ENCODE results near the gene RALGDS. TPM values are rescaled to one million over a fixed set of nuclear protein-coding genes. Genes with fewer than 3 reads are reported as not detected.

Gene RALGDS
- total RNA-seq, 5 donors from 2014 or later (not counting 1 experiment from before 2014, with no cell fraction given), result 81.0 to 161 (median 137) TPM

- Histone ChIP-seq H3K27me3 (replicated peaks in 1 of 2; ENCODE audit: control insufficient read depth in 2 of 2, extremely low read depth in 1 of 2, insufficient read depth in 2 of 2, low read length in 1 of 2) (no peaks in the 10 kb centered on the region), H3K27ac (ENCODE audit: low read length) (no peak overlapping the region), H3K9me3 (no peaks in the 10 kb centered on the region), H3K4me1 (ENCODE audit: control insufficient read depth in 1 of 2, extremely low read depth in 1 of 2, insufficient read depth in 2 of 2, low read length in 2 of 2) (no peaks in the 10 kb centered on the region), H3K36me3 (ENCODE audit: control insufficient read depth in 2 of 2, extremely low read depth in 1 of 2, insufficient read depth in 1 of 2, low read length in 1 of 2) (peaks cover 0 to 4% of the 10 kb centered on the region in 2 donors), H3K4me3 (ENCODE audit: control insufficient read depth in 1 of 2, extremely low read depth in 1 of 2, low read length in 1 of 2) (no peak overlapping the region)
- ATAC-seq (replicated peaks in 1 of 4) (no peak), DNase-seq (no peak)
- 86% methylated on average over 5 of the region's 11 CpGs for WGBS (ENCODE audit: insufficient coverage)
- H3K4me3 Mint-ChIP-seq, result no peak overlapping the region
- no peaks in the 10 kb centered on the region for H3K9me3 Mint-ChIP-seq
- no peaks in the 10 kb centered on the region for H3K27me3 Mint-ChIP-seq
- ChIA-PET POLR2A (no interaction called here), CTCF (no interaction called here)
- peaks cover 0 to 3% (median 0%) of the 10 kb centered on the region in 3 donors for H3K4me1 Mint-ChIP-seq
- no peaks in the 10 kb centered on the region for H3K36me3 Mint-ChIP-seq
- H3K27ac Mint-ChIP-seq, result no peak overlapping the region
Measured at GRCh38 chr9:133067813-133068212, 53.2 kb downstream of the RALGDS start.

DNA sequence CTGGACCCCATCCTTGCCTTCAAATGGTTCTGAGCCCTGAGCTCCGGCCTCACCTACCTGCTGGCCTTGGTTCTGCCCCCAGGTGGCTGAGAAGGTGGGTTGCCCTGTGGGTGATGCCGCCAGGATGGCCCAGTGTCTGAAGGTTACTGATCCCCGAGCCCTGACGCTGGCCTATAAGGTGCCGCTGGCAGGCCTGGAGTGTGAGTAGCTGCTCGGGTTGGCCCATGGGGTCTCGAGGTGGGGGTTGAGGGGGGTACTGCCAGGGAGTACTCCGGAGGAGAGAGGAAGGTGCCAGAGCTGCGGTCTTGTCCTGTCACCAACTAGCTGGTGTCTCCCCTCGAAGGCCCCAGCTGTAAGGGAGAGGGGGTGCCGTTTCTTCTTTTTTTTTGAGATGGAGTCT lies 54.0 kb downstream of the RALGDS start:
- no peak overlapping the region for H3K4me3 ChIP-seq (ENCODE audit: control insufficient read depth in 1 of 2, extremely low read depth in 1 of 2, low read length in 1 of 2)
- H3K27me3 ChIP-seq (replicated peaks in 1 of 2; ENCODE audit: control insufficient read depth in 2 of 2, extremely low read depth in 1 of 2, insufficient read depth in 2 of 2, low read length in 1 of 2), result no peaks in the 10 kb centered on the region
- H3K9me3 ChIP-seq, result no peaks in the 10 kb centered on the region
- ATAC-seq (replicated peaks in 1 of 4) (no peak), DNase-seq (no peak)
- H3K4me1 ChIP-seq (ENCODE audit: control insufficient read depth in 1 of 2, extremely low read depth in 1 of 2, insufficient read depth in 2 of 2, low read length in 2 of 2), result peaks cover 0 to 2% of the 10 kb centered on the region in 2 experiments
- H3K27me3 Mint-ChIP-seq, result no peaks in the 10 kb centered on the region
- CTCF ChIA-PET, result no interaction called here
- no peak overlapping the region for H3K27ac Mint-ChIP-seq
- WGBS (ENCODE audit: insufficient coverage), result 86% methylated on average over 6 of the region's 11 CpGs
- peaks cover 0 to 4% of the 10 kb centered on the region in 2 donors for H3K36me3 ChIP-seq (ENCODE audit: control insufficient read depth in 2 of 2, extremely low read depth in 1 of 2, insufficient read depth in 1 of 2, low read length in 1 of 2)
- no peaks in the 10 kb centered on the region for H3K9me3 Mint-ChIP-seq
- POLR2A ChIA-PET, result no interaction called here
- no peak overlapping the region for H3K27ac ChIP-seq (ENCODE audit: low read length)
- H3K4me1 Mint-ChIP-seq, result peaks cover 0 to 5% (median 1%) of the 10 kb centered on the region in 3 donors
- H3K4me3 Mint-ChIP-seq, result no peak overlapping the region
- H3K36me3 Mint-ChIP-seq, result no peaks in the 10 kb centered on the region

- no peaks in the 10 kb centered on the region for H3K9me3 Mint-ChIP-seq
- Histone ChIP-seq H3K36me3 (ENCODE audit: control insufficient read depth in 2 of 2, extremely low read depth in 1 of 2, insufficient read depth in 1 of 2, low read length in 1 of 2) (peaks cover 0 to 4% of the 10 kb centered on the region in 2 donors), H3K9me3 (no peaks in the 10 kb centered on the region), H3K27me3 (replicated peaks in 1 of 2; ENCODE audit: control insufficient read depth in 2 of 2, extremely low read depth in 1 of 2, insufficient read depth in 2 of 2, low read length in 1 of 2) (no peaks in the 10 kb centered on the region), H3K4me1 (ENCODE audit: control insufficient read depth in 1 of 2, extremely low read depth in 1 of 2, insufficient read depth in 2 of 2, low read length in 2 of 2) (peaks cover 1 to 3% of the 10 kb centered on the region in 2 experiments), H3K4me3 (ENCODE audit: control insufficient read depth in 1 of 2, extremely low read depth in 1 of 2, low read length in 1 of 2) (no peak overlapping the region), H3K27ac (ENCODE audit: low read length) (no peak overlapping the region)
- ChIA-PET CTCF (no interaction called here), POLR2A (interaction anchor here in 1 of 2 donors (0.6 kb wide), 1 partner anchor 14 kb away, joined by 3 read pairs; no protein-coding TSS in a partner anchor)
- no peak overlapping the region for H3K4me3 Mint-ChIP-seq
- WGBS (ENCODE audit: insufficient coverage), result 91% methylated on average over 18 of the region's 25 CpGs
- H3K4me1 Mint-ChIP-seq, result peaks cover 0 to 5% (median 1%) of the 10 kb centered on the region in 3 donors
- no peak for DNase-seq
- H3K27me3 Mint-ChIP-seq, result no peaks in the 10 kb centered on the region
- ATAC-seq (replicated peaks in 1 of 4), result no peak
- H3K27ac Mint-ChIP-seq, result no peak overlapping the region
- H3K36me3 Mint-ChIP-seq, result no peaks in the 10 kb centered on the region
Measured at GRCh38 chr9:133066181-133066983, 54.7 kb downstream of the RALGDS start.

GRCh38 chr9:133065070-133065388 lies 56.0 kb downstream of the RALGDS start:
- H3K4me1 ChIP-seq (ENCODE audit: control insufficient read depth in 1 of 2, extremely low read depth in 1 of 2, insufficient read depth in 2 of 2, low read length in 2 of 2), result peaks cover 8 to 10% of the 10 kb centered on the region in 2 experiments
- H3K27ac ChIP-seq (ENCODE audit: low read length), result no peak overlapping the region
- ATAC-seq (replicated peaks in 1 of 4), result no peak
- no peaks in the 10 kb centered on the region for H3K36me3 Mint-ChIP-seq
- 100% methylated on average over 2 of the region's 17 CpGs for WGBS (ENCODE audit: insufficient coverage)
- no peaks in the 10 kb centered on the region for H3K9me3 ChIP-seq
- no peak overlapping the region for H3K4me3 ChIP-seq (ENCODE audit: control insufficient read depth in 1 of 2, extremely low read depth in 1 of 2, low read length in 1 of 2)
- H3K9me3 Mint-ChIP-seq, result no peaks in the 10 kb centered on the region
- H3K27me3 ChIP-seq (replicated peaks in 1 of 2; ENCODE audit: control insufficient read depth in 2 of 2, extremely low read depth in 1 of 2, insufficient read depth in 2 of 2, low read length in 1 of 2), result no peaks in the 10 kb centered on the region
- H3K4me3 Mint-ChIP-seq, result no peak overlapping the region
- DNase-seq, result no peak
- H3K36me3 ChIP-seq (ENCODE audit: control insufficient read depth in 2 of 2, extremely low read depth in 1 of 2, insufficient read depth in 1 of 2, low read length in 1 of 2), result peaks cover 0 to 4% of the 10 kb centered on the region in 2 donors
- ChIA-PET POLR2A (no interaction called here), CTCF (no interaction called here)
- peaks cover 4 to 12% (median 8%) of the 10 kb centered on the region in 3 donors for H3K4me1 Mint-ChIP-seq
- no peaks in the 10 kb centered on the region for H3K27me3 Mint-ChIP-seq
- H3K27ac Mint-ChIP-seq, result no peak overlapping the region

- no peaks in the 10 kb centered on the region for H3K27me3 Mint-ChIP-seq
- H3K36me3 Mint-ChIP-seq, result no peaks in the 10 kb centered on the region
- H3K27ac Mint-ChIP-seq, result no peak overlapping the region
- no peak overlapping the region for H3K27ac ChIP-seq (ENCODE audit: low read length)
- no peaks in the 10 kb centered on the region for H3K9me3 Mint-ChIP-seq
- POLR2A ChIA-PET, result interaction anchor here in 1 of 2 donors (0.6 kb wide), 1 partner anchor 12 kb away, joined by 3 read pairs; no protein-coding TSS in a partner anchor
- no peak overlapping the region for H3K4me3 ChIP-seq (ENCODE audit: control insufficient read depth in 1 of 2, extremely low read depth in 1 of 2, low read length in 1 of 2)
- H3K27me3 ChIP-seq (replicated peaks in 1 of 2; ENCODE audit: control insufficient read depth in 2 of 2, extremely low read depth in 1 of 2, insufficient read depth in 2 of 2, low read length in 1 of 2), result no peaks in the 10 kb centered on the region
- no peaks in the 10 kb centered on the region for H3K9me3 ChIP-seq
- H3K36me3 ChIP-seq (ENCODE audit: control insufficient read depth in 2 of 2, extremely low read depth in 1 of 2, insufficient read depth in 1 of 2, low read length in 1 of 2), result peaks cover 0 to 4% of the 10 kb centered on the region in 2 donors
- peaks cover 10 to 17% (median 14%) of the 10 kb centered on the region in 3 donors for H3K4me1 Mint-ChIP-seq
- ATAC-seq (replicated peaks in 1 of 4) (no peak), DNase-seq (no peak)
- H3K4me1 ChIP-seq (ENCODE audit: control insufficient read depth in 1 of 2, extremely low read depth in 1 of 2, insufficient read depth in 2 of 2, low read length in 2 of 2), result peaks cover 10 to 16% of the 10 kb centered on the region in 2 experiments
- CTCF ChIA-PET, result no interaction called here
- H3K4me3 Mint-ChIP-seq, result no peak overlapping the region
- 95% methylated on average over 21 of the region's 30 CpGs for WGBS (ENCODE audit: insufficient coverage)
Measured at GRCh38 chr9:133064241-133065069, 56.6 kb downstream of the RALGDS start.

DNA sequence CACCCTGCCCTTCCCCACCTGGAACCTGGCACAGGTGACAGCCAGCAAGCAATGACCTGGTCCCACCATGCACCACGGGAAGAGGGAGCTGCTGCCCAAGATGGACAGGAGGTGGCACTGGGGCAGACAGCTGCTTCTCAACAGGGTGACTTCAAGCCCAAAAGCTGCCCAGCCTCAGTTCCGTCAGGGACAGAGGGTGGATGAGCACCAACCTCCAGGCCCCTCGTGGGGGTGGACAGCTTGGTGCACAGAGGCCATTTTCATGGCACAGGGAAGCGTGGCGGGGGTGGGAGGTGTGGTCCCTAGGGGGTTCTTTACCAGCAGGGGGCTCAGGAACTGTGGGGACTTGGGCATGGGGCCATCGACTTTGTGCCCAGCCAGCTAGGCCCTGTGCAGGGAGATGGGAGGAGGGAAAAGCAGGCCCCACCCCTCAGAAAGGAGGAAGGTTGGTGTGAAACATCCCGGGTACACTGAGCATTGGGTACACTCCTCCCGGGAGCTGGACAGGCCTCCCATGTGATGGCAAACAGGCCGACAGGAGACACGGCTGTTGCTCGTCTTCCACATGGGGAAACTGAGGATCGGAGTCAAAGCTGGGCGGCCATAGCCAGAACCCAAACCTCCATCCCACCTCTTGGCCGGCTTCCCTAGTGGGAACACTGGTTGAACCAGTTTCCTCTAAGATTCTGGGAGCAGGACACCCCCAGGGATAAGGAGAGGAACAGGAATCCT lies 57.4 kb downstream of the RALGDS start:
- ChIA-PET CTCF (no interaction called here), POLR2A (interaction anchor here (0.5 to 0.6 kb wide), 2 partner anchors 13 to 958 kb away, joined by 3 read pairs; no protein-coding TSS in a partner anchor)
- no peaks in the 10 kb centered on the region for H3K36me3 Mint-ChIP-seq
- H3K4me1 Mint-ChIP-seq, result peaks cover 18 to 25% (median 22%) of the 10 kb centered on the region in 3 donors
- Histone ChIP-seq H3K4me3 (ENCODE audit: control insufficient read depth in 1 of 2, extremely low read depth in 1 of 2, low read length in 1 of 2) (no peak overlapping the region), H3K27ac (ENCODE audit: low read length) (no peak overlapping the region), H3K9me3 (no peaks in the 10 kb centered on the region), H3K36me3 (ENCODE audit: control insufficient read depth in 2 of 2, extremely low read depth in 1 of 2, insufficient read depth in 1 of 2, low read length in 1 of 2) (peaks cover 0 to 4% of the 10 kb centered on the region in 2 donors), H3K27me3 (replicated peaks in 1 of 2; ENCODE audit: control insufficient read depth in 2 of 2, extremely low read depth in 1 of 2, insufficient read depth in 2 of 2, low read length in 1 of 2) (no peaks in the 10 kb centered on the region), H3K4me1 (ENCODE audit: control insufficient read depth in 1 of 2, extremely low read depth in 1 of 2, insufficient read depth in 2 of 2, low read length in 2 of 2) (peaks cover 18 to 24% of the 10 kb centered on the region in 2 experiments)
- H3K9me3 Mint-ChIP-seq, result no peaks in the 10 kb centered on the region
- no peaks in the 10 kb centered on the region for H3K27me3 Mint-ChIP-seq
- ATAC-seq (replicated peaks in 1 of 4) (no peak), DNase-seq (no peak)
- no peak overlapping the region for H3K4me3 Mint-ChIP-seq
- WGBS (ENCODE audit: insufficient coverage), result 94% methylated on average over 12 of the region's 14 CpGs
- no peak overlapping the region for H3K27ac Mint-ChIP-seq
